Endothelial cell of umbilical vein (primary cell): ENCODE measurements around the gene CARS1. TPM values are rescaled to one million over a fixed set of nuclear protein-coding genes. Genes with fewer than 3 reads are reported as not detected.
A peak's percentile ranks its signal among the peaks of the same experiment; 100 is the strongest.

ENCODE experiments used
- BruUV-seq: library from RNA; stranded (reverse); fragments of 400-500 nt; replicated peaks from 2 replicates; lab custom pipeline; 2021; lab: Mats Ljungman, UMichigan
- CTCF ChIA-PET: fragments of 300-600, 350-600 bp; sonication (Branson Sonifier 250); formaldehyde crosslinking; loops from one replicate; lab custom pipeline; 2021; ENCODE audit warnings: antibody characterized with exemption, inconsistent platforms; lab: Charles Lee
- POLR2A ChIA-PET: fragments of 300-600, 350-600 bp; sonication (Branson Sonifier 250); formaldehyde crosslinking; loops from one replicate; lab custom pipeline; 2021; ENCODE audit warnings: antibody characterized with exemption, inconsistent platforms; lab: Charles Lee
- DNase-seq: peaks from one replicate; pipeline ENCODE4 v3.0.0-alpha.2; 2011; ENCODE audit warnings: low read depth, low spot score
- FAIRE-seq: peaks from 2 replicates; lab custom pipeline; 2011; peaks lifted over from hg19 to GRCh38; lab: Jason Lieb, UNC
- H2AFZ ChIP-seq: 2 replicates; pipeline ENCODE4 v1.6.0; 2012; ENCODE audit warnings: low read depth, low read length, control low read depth, inconsistent platforms
- H3K27ac ChIP-seq: 2 replicates; pipeline ENCODE4 v1.5.1; 2011; ENCODE audit warnings: low read depth, mild to moderate bottlenecking, control low read depth, low read length, moderate library complexity; ENCODE audit not compliant: insufficient read depth
- H3K27me3 ChIP-seq, 2 experiments: 2 replicates each; pipeline versions ENCODE4 v1.6.0 to v1.6.1; 2011; ENCODE audit warnings: low read length in 2 of 2, mixed read lengths in 1 of 2; ENCODE audit not compliant: control insufficient read depth in 2 of 2, insufficient read depth in 2 of 2
- H3K36me3 ChIP-seq, 2 experiments: 2 replicates in 1 of 2; 3 replicates in 1 of 2; pipeline ENCODE4 v1.5.1; 2011; ENCODE audit warnings: low read length in 2 of 2, mild to moderate bottlenecking in 1 of 2, moderate library complexity in 1 of 2; ENCODE audit not compliant: control insufficient read depth in 2 of 2, insufficient read depth in 2 of 2; ENCODE audit errors: extremely low read depth in 1 of 2
- H3K4me1 ChIP-seq: 3 replicates; pipeline ENCODE4 v1.5.1; 2011; ENCODE audit warnings: mild to moderate bottlenecking, low read length; ENCODE audit not compliant: control insufficient read depth, insufficient read depth; ENCODE audit errors: extremely low read depth
- H3K4me2 ChIP-seq: 2 replicates; pipeline ENCODE4 v1.6.1; 2011; ENCODE audit warnings: low read length, control low read depth, mixed read lengths; ENCODE audit not compliant: insufficient read depth
- H3K4me3 ChIP-seq, 3 experiments: fragments of 200-600 bp in 1 of 3; sonication (generic), shearing (Covaris generic) in 1 of 3; replicated peaks in 1 of 3; 2 replicates each; pipeline ENCODE4 v1.5.1; 2011 to 2016; ENCODE audit warnings: control low read depth in 3 of 3, low read length in 3 of 3, mild to moderate bottlenecking in 2 of 3, inconsistent platforms in 1 of 3, low read depth in 1 of 3, moderate library complexity in 1 of 3; ENCODE audit not compliant: insufficient read depth in 1 of 3
- H3K79me2 ChIP-seq: 2 replicates; pipeline ENCODE4 v1.6.0; 2012; ENCODE audit warnings: low read length, inconsistent platforms; ENCODE audit not compliant: control insufficient read depth, insufficient read depth
- H3K9ac ChIP-seq: replicated peaks from 2 replicates; pipeline ENCODE3; 2011; ENCODE audit warnings: low read length, control low read depth; ENCODE audit not compliant: insufficient read depth; ENCODE audit errors: extremely low read depth
- H3K9me1 ChIP-seq: replicated peaks from 3 replicates; pipeline ENCODE4 v1.6.0; 2011; ENCODE audit warnings: mild to moderate bottlenecking, low read length; ENCODE audit not compliant: control insufficient read depth, insufficient read depth; ENCODE audit errors: extremely low read depth
- H3K9me3 ChIP-seq: replicated peaks from 2 replicates; pipeline ENCODE4 v1.5.1; 2012; ENCODE audit warnings: low read length, inconsistent platforms; ENCODE audit not compliant: control insufficient read depth, insufficient read depth
- H4K20me1 ChIP-seq: replicated peaks from 2 replicates; pipeline ENCODE3; 2011; ENCODE audit warnings: mild to moderate bottlenecking, low read length; ENCODE audit not compliant: control insufficient read depth, insufficient read depth; ENCODE audit errors: extremely low read depth
- EZH2 ChIP-seq: IDR thresholded peaks from 2 replicates; pipeline ENCODE4 v1.6.1; 2012; ENCODE audit warnings: borderline replicate concordance, low read depth, mild to moderate bottlenecking, moderate library complexity, low read length, inconsistent platforms; ENCODE audit not compliant: severe bottlenecking
- FOS ChIP-seq: IDR thresholded peaks from 2 replicates; pipeline ENCODE4 v1.6.1; 2011; ENCODE audit warnings: mild to moderate bottlenecking, low read length, moderate library complexity, borderline replicate concordance; ENCODE audit not compliant: insufficient read depth
- GATA2 ChIP-seq: IDR thresholded peaks from 2 replicates; pipeline ENCODE4 v1.7.0; 2011; ENCODE audit warnings: low read depth, mild to moderate bottlenecking, moderate library complexity, mixed read lengths, low read length; ENCODE audit not compliant: insufficient read length, insufficient read depth
- JUN ChIP-seq: IDR thresholded peaks from 2 replicates; pipeline ENCODE4 v1.6.1; 2011; ENCODE audit warnings: borderline replicate concordance, low read depth; ENCODE audit not compliant: insufficient read length, insufficient read depth
- MYC ChIP-seq: IDR thresholded peaks from one replicate; pipeline ENCODE4 v1.6.1; 2011; ENCODE audit warnings: mild to moderate bottlenecking, low read depth, low read length
- POLR2A ChIP-seq: IDR thresholded peaks from 2 replicates; pipeline ENCODE4 v1.6.1; 2012; ENCODE audit warnings: low read depth, mild to moderate bottlenecking, control low read depth, low read length
- POLR2AphosphoS5 ChIP-seq: IDR thresholded peaks from 2 replicates; pipeline ENCODE4 v1.6.1; 2012; ENCODE audit warnings: low read depth, mild to moderate bottlenecking, control low read depth, low read length, moderate library complexity; ENCODE audit not compliant: insufficient read depth
- dilution Hi-C: fragments of 300-500 bp; cut with MboI; formaldehyde crosslinking; loops from one replicate; pipeline ENCODE4 v1.15.0; 2019; ENCODE audit warnings: low sequenced_read_pairs; ENCODE audit not compliant: extremely low pct_ligation_motif_present
- intact Hi-C: fragments of 100-400 bp; cut with micrococcal nuclease; formaldehyde crosslinking; loops from one replicate; pipeline ENCODE4 v1.10.0; 2022
- polyA plus RNA-seq, 4 experiments: library from polyadenylated mRNA; depleted of rRNA in 3 of 4; stranded (reverse) in 3 of 4; unstranded in 1 of 4; fragments of >200 nt; gene quantifications; 2 replicates each; pipeline versions ENCODE4 v1.2.1 to v1.2.3, GENCODE V29; 2011 to 2012; ENCODE audit warnings: missing spikeins in 1 of 4
- total RNA-seq: library from RNA; stranded (reverse); gene quantifications from 2 replicates; pipeline ENCODE4 v1.2.3, GENCODE V29; 2021

The CARS1 gene
- total and polyA plus RNA-seq, 2 donors (not counting 3 experiments of a cell fraction or from before 2014, with no cell fraction given), result 43.5 to 66.2 TPM

- dilution Hi-C loops (no loop called here), intact Hi-C loops (no loop called here)
- ChIA-PET CTCF (interaction anchor here (1.3 to 2.4 kb wide), 2 partner anchors 62 to 69 kb away, joined by 3 to 5 read pairs; no protein-coding TSS in a partner anchor), POLR2A (interaction anchor here (1.2 kb wide), 1 partner anchor 21 kb away, joined by 3 read pairs; no protein-coding TSS in a partner anchor)
- no peaks in the 10 kb centered on the region for H3K9me3 ChIP-seq
- no peaks in the 10 kb centered on the region for H4K20me1 ChIP-seq
- no peaks in the 10 kb centered on the region for H3K9me1 ChIP-seq
- peaks cover 34 to 54% of the 10 kb centered on the region in 2 experiments for H3K36me3 ChIP-seq
- H3K4me2 ChIP-seq, result no peak overlapping the region
- TF ChIP-seq FOS (no peak), JUN (no peak), POLR2AphosphoS5 (no peak), POLR2A (no peak), MYC (no peak), GATA2 (no peak)
- peaks cover 29% of the 10 kb centered on the region for H3K79me2 ChIP-seq
- peak; percentile 38 for DNase-seq
- H3K27me3 ChIP-seq, result no peaks in the 10 kb centered on the region
- H3K4me1 ChIP-seq, result peaks cover 34% of the 10 kb centered on the region
- H3K9ac ChIP-seq, result no peak overlapping the region
- no peak overlapping the region for H3K4me3 ChIP-seq
- no peak for FAIRE-seq
- H2AFZ ChIP-seq, result no peak overlapping the region
- peak overlapping the region; percentile 36 for H3K27ac ChIP-seq
- no TSS peak for BruUV-seq
Measured at GRCh38 chr11:2954263-2954662, 103.0 kb downstream of the CARS1 start.

- TF ChIP-seq JUN (no peak), EZH2 (no peak), FOS (no peak), GATA2 (no peak)
- H3K9ac ChIP-seq, result peak overlapping the region; percentile 33
- ChIA-PET POLR2A (interaction anchor here (0.6 kb wide), 1 partner anchor 18 kb away, joined by 3 read pairs; no protein-coding TSS in a partner anchor), CTCF (interaction anchor here (0.6 to 2.0 kb wide), 4 partner anchors 19 to 419 kb away, joined by 3 to 7 read pairs (median 4); no protein-coding TSS in a partner anchor)
- no peaks in the 10 kb centered on the region for H3K27me3 ChIP-seq
- dilution Hi-C loops (no loop called here), intact Hi-C loops (loop anchor here (2.0 kb wide), 1 partner anchor 419 kb away; no protein-coding TSS in a partner anchor)
- H3K79me2 ChIP-seq, result peaks cover 20% of the 10 kb centered on the region
- H3K4me3 ChIP-seq, result no peak overlapping the region
- H3K27ac ChIP-seq, result peak overlapping the region; percentile 81
- DNase-seq (no peak), FAIRE-seq (no peak)
- H3K4me2 ChIP-seq, result peak overlapping the region; percentile 71
- H3K9me1 ChIP-seq, result no peaks in the 10 kb centered on the region
- no peak overlapping the region for H2AFZ ChIP-seq
- peaks cover 35 to 46% of the 10 kb centered on the region in 2 experiments for H3K36me3 ChIP-seq
- BruUV-seq, result no TSS peak
- no peaks in the 10 kb centered on the region for H3K9me3 ChIP-seq
- peaks cover 34% of the 10 kb centered on the region for H3K4me1 ChIP-seq
- H4K20me1 ChIP-seq, result no peaks in the 10 kb centered on the region
Measured at GRCh38 chr11:2952290-2952689, 104.9 kb downstream of the CARS1 start.
